Lung (tissue), 12 donors: ENCODE results near the gene ZNF287. TPM values are rescaled to one million over a fixed set of nuclear protein-coding genes. Genes with fewer than 3 reads are reported as not detected.

Source experiments
- ATAC-seq: fragments of 200-7000 bp; cut with Tn5 transposase; one replicate; pipeline ENCODE4 v1.9.1; 2020; ENCODE audit warnings: moderate number of reproducible peaks; ENCODE audit not compliant: insufficient read depth, low FRiP score
- DNase-seq, 3 donors: peaks; one replicate each; pipeline ENCODE4 v3.0.0-alpha.2; 2013 to 2017
- H3K27ac ChIP-seq, 2 donors: one replicate each; pipeline ENCODE4 v1.5.1; 2013; ENCODE audit warnings: mild to moderate bottlenecking in 2 of 2, moderate library complexity in 2 of 2, control low read depth in 1 of 2, inconsistent platforms in 1 of 2, low read depth in 1 of 2, low read length in 1 of 2
- H3K27me3 ChIP-seq, 3 donors: one replicate each; pipeline ENCODE4 v1.5.1; 2013; ENCODE audit warnings: low read length in 2 of 3; ENCODE audit not compliant: control insufficient read depth in 3 of 3, insufficient read depth in 3 of 3
- H3K36me3 ChIP-seq, 4 donors: one replicate each; pipeline ENCODE4 v1.5.1; 2013; ENCODE audit warnings: low read length in 4 of 4, mild to moderate bottlenecking in 1 of 4, moderate library complexity in 1 of 4; ENCODE audit not compliant: control insufficient read depth in 4 of 4, insufficient read depth in 4 of 4
- H3K4me1 ChIP-seq, 5 donors: one replicate each; pipeline ENCODE4 v1.5.1; 2013; ENCODE audit warnings: low read length in 5 of 5, mild to moderate bottlenecking in 2 of 5, moderate library complexity in 1 of 5; ENCODE audit not compliant: control insufficient read depth in 5 of 5, insufficient read depth in 5 of 5
- H3K4me3 ChIP-seq: one replicate; pipeline ENCODE4 v1.5.1; 2013; ENCODE audit warnings: mild to moderate bottlenecking, control low read depth, moderate library complexity
- H3K9ac ChIP-seq, 2 donors: one replicate each; pipeline ENCODE4 v1.5.1; 2013; ENCODE audit warnings: low read length in 2 of 2, control low read depth in 1 of 2; ENCODE audit not compliant: insufficient read depth in 1 of 2
- H3K9me3 ChIP-seq, 4 donors: one replicate each; pipeline ENCODE4 v1.5.1; 2013; ENCODE audit warnings: low read length in 3 of 4, mild to moderate bottlenecking in 1 of 4, moderate library complexity in 1 of 4; ENCODE audit not compliant: control insufficient read depth in 4 of 4, insufficient read depth in 3 of 4
- CTCF ChIP-seq: IDR thresholded peaks from 2 replicates; pipeline ENCODE4 v1.5.1; 2012; ENCODE audit warnings: mild to moderate bottlenecking; ENCODE audit errors: control extremely low read depth, extremely low read depth
- WGBS, 2 donors: extraction: QIAGEN DNeasy Blood & Tissue Kit; methylation state at CpG; one replicate each; pipeline ENCODE4 v1.1.7; 2013; 5-methylcytosine and 5-hydroxymethylcytosine counted together
- polyA plus RNA-seq, 2 donors: library from polyadenylated mRNA; stranded (reverse); fragments of 200-250 nt; gene quantifications; one replicate each; pipeline ENCODE4 v1.2.1, GENCODE V29; 2013
- total RNA-seq, 2 donors: library from RNA; depleted of rRNA in 1 of 2; stranded (reverse); fragments of >200 nt in 1 of 2; gene quantifications; one replicate each; pipeline ENCODE4 v1.2.1, GENCODE V29; 2014 to 2021
- donor health status: control.
- donor health status: control.
- donor health status: Bipolar disorder and iron deficiency.
- donor health status: healthy.
- donor health status: DM: yes; HTN: yes; CAD: no.

ZNF287 gene
- total and polyA plus RNA-seq, 4 donors = 2.7 to 6.6 (median 5.0) TPM

DNA sequence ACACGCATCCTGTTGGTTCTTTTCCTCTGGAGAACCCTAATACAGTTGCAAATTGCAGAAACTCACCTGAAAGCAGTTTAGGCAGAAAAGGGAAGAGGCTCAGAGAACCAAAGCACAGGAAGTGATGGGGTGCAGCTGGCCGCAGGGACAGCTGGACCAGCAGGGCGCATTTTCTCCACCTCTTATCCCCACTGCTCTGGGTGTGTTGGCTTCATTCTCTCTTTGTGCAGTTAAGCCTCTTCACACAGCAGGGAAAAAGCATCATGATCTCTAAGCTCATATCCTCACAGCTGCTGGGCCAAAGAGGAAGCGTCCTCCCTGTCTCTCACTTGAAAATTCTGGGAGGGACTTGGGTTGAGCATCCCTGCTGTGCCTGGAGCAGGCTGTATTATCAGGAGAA is 57.0 kb downstream of the ZNF287 start:
- no peak for TF ChIP-seq CTCF
- WGBS, 2 donors = 37 to 63% methylated on average over 4 of the region's 4 CpGs
- no peaks in the 10 kb centered on the region for H3K9me3 ChIP-seq
- H3K27me3 ChIP-seq = peaks cover 0 to 3% (median under 1%) of the 10 kb centered on the region in 3 donors
- no peak overlapping the region for H3K4me3 ChIP-seq
- no peaks in the 10 kb centered on the region for H3K36me3 ChIP-seq
- H3K4me1 ChIP-seq = peaks cover 0 to 2% (median 0%) of the 10 kb centered on the region in 5 donors
- DNase-seq (peak in 1 of 3 donors; percentile 23), ATAC-seq (no peak)
- no peak overlapping the region for H3K27ac ChIP-seq
- no peak overlapping the region for H3K9ac ChIP-seq

DNA sequence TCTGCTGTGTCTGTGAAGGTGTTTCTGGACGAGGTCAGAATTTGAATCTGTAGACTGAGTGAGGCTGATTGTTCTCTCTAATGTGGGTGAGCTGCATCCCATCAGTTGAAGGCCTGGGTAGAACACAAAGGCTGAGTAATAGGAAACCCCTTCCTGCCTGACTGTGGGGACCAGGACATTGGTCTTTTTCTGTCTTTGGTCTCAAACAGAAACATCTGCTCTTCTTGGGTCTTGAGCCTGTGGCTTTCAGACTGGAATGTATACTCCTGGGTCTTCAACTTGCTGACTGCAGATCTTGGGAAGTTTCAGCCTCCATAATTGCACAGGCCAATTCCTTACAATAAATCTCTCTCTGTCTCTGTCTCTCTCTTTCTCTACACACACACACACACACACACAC is 57.4 kb downstream of the ZNF287 start:
- WGBS, 2 donors = 85 to 89% methylated on average over 1 of the region's 1 CpG
- Histone ChIP-seq H3K4me3 (no peak overlapping the region), H3K9ac (no peak overlapping the region), H3K4me1 (peaks cover 0 to 2% (median 0%) of the 10 kb centered on the region in 5 donors), H3K36me3 (no peaks in the 10 kb centered on the region), H3K9me3 (no peaks in the 10 kb centered on the region), H3K27ac (no peak overlapping the region), H3K27me3 (peaks cover 0 to 3% (median 0%) of the 10 kb centered on the region in 3 donors)
- TF ChIP-seq CTCF = no peak
- no peak for ATAC-seq
- no peak for DNase-seq

GRCh38 chr17:16507918-16508533 is 61.0 kb downstream of the ZNF287 start:
- DNase-seq = no peak
- no peak for ATAC-seq
- Histone ChIP-seq H3K4me1 (no peaks in the 10 kb centered on the region), H3K27me3 (no peaks in the 10 kb centered on the region), H3K4me3 (no peak overlapping the region), H3K9me3 (no peaks in the 10 kb centered on the region), H3K9ac (no peak overlapping the region), H3K27ac (no peak overlapping the region), H3K36me3 (no peaks in the 10 kb centered on the region)
- 69 to 71% methylated on average over 8 of the region's 8 CpGs for WGBS, 2 donors
- TF ChIP-seq CTCF = no peak

DNA sequence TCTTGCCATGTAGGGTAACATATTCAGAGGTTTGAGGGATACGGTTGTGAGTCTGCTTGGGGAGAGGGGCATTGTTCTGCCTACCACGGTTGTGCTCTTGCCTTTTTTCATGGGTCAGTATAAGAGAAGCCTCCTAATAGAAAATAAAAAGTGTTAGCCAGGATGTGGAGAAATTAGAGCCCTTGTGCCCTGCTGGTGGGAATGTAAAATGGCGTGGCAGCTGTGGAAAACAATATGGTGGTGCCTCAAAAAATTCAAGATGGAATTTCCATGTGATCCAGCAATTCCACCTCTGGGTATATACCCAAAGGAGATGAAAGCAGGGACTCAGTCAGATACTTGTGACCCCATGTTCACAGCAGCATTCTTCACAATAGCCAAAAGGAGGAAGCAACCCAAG is 62.8 kb downstream of the ZNF287 start:
- 92 to 93% methylated on average over 3 of the region's 3 CpGs for WGBS, 2 donors
- H3K4me1 ChIP-seq = no peaks in the 10 kb centered on the region
- no peak overlapping the region for H3K4me3 ChIP-seq
- no peaks in the 10 kb centered on the region for H3K36me3 ChIP-seq
- no peaks in the 10 kb centered on the region for H3K9me3 ChIP-seq
- no peak for DNase-seq
- no peak for TF ChIP-seq CTCF
- no peak overlapping the region for H3K9ac ChIP-seq
- H3K27me3 ChIP-seq = peaks cover 0 to 2% (median 0%) of the 10 kb centered on the region in 3 donors
- ATAC-seq = no peak
- H3K27ac ChIP-seq = no peak overlapping the region
